Suprapubic skin (tissue), 4 donors: Measurements from ENCODE around the gene SKI.

Source experiments
- CTCF ChIP-seq, 2 donors: fragments of 200-600 bp in 1 of 2; fragments of 450-650 bp in 1 of 2; sonication (generic) in 1 of 2; IDR thresholded peaks; one replicate each; pipeline ENCODE4 v1.5.1; 2016 to 2019; ENCODE audit warnings: antibody characterized with exemption in 2 of 2, mild to moderate bottlenecking in 1 of 2, moderate library complexity in 1 of 2
- EP300 ChIP-seq: sonication (generic); formaldehyde crosslinking; IDR thresholded peaks from one replicate; pipeline ENCODE4 v1.6.1; 2017; ENCODE audit warnings: antibody characterized with exemption
- POLR2A ChIP-seq, 2 donors: fragments of 450-650 bp; IDR thresholded peaks; one replicate each; pipeline ENCODE4 v1.6.1; 2017; ENCODE audit warnings: antibody characterized with exemption in 2 of 2, mild to moderate bottlenecking in 2 of 2, moderate library complexity in 2 of 2
- POLR2AphosphoS5 ChIP-seq, 3 donors: sonication (generic); formaldehyde crosslinking; IDR thresholded peaks; one replicate each; pipeline ENCODE4 v1.6.1; 2017; ENCODE audit warnings: antibody characterized with exemption in 3 of 3

- TF ChIP-seq CTCF (IDR thresholded peaks at IDR 0.05) (no peak), POLR2AphosphoS5 (IDR thresholded peaks at IDR 0.05) (peak in 1 of 3 donors; percentile 57), POLR2A (IDR thresholded peaks at IDR 0.05) (no peak), EP300 (no peak)
These were observed 94.0 kb downstream of the SKI start for GRCh38 chr1:2322065-2322571.
